ENCODE results near the gene CMAS.
"Not testable (repeated sequence)": the region's sequence is repeated elsewhere in the genome, so short reads cannot be mapped to it uniquely, and the experiment has no call there.

Gene CMAS

GRCh38 chr12:22051114-22051698 is 5.2 kb downstream of the CMAS start:
- CTCF ChIA-PET: no interaction called here
- no peak for DNase-seq (ENCODE audit: low read depth, low spot score)
- H3K4me3 ChIP-seq (ENCODE audit: low read depth, low read length): no peak overlapping the region
- POLR2A ChIA-PET: no interaction called here
- TF ChIP-seq, protein P1, sequence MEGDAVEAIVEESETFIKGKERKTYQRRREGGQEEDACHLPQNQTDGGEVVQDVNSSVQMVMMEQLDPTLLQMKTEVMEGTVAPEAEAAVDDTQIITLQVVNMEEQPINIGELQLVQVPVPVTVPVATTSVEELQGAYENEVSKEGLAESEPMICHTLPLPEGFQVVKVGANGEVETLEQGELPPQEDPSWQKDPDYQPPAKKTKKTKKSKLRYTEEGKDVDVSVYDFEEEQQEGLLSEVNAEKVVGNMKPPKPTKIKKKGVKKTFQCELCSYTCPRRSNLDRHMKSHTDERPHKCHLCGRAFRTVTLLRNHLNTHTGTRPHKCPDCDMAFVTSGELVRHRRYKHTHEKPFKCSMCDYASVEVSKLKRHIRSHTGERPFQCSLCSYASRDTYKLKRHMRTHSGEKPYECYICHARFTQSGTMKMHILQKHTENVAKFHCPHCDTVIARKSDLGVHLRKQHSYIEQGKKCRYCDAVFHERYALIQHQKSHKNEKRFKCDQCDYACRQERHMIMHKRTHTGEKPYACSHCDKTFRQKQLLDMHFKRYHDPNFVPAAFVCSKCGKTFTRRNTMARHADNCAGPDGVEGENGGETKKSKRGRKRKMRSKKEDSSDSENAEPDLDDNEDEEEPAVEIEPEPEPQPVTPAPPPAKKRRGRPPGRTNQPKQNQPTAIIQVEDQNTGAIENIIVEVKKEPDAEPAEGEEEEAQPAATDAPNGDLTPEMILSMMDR (IDR thresholded peaks at IDR 0.05; ENCODE audit: insufficient read depth, low read length, missing control alignments): no peak

- POLR2A ChIA-PET; DNase-seq (ENCODE audit: low read depth, low spot score); H3K4me3 ChIP-seq (ENCODE audit: low read depth, low read length); CTCF ChIA-PET: not testable (repeated sequence)
These were observed 7.0 kb downstream of the CMAS start for GRCh38 chr12:22052994-22053393.

GRCh38 chr12:22054155-22054554 is 8.1 kb downstream of the CMAS start:
- H3K4me3 ChIP-seq (ENCODE audit: low read depth, low read length): no peak overlapping the region
- TF ChIP-seq, protein P1 (IDR thresholded peaks at IDR 0.05; ENCODE audit: insufficient read depth, low read length, missing control alignments): no peak
- POLR2A ChIA-PET: no interaction called here
- no peak for DNase-seq (ENCODE audit: low read depth, low spot score)
- CTCF ChIA-PET: interaction anchor here (0.7 kb wide), 1 partner anchor 373 kb away, joined by 3 read pairs; no protein-coding TSS in a partner anchor

DNA sequence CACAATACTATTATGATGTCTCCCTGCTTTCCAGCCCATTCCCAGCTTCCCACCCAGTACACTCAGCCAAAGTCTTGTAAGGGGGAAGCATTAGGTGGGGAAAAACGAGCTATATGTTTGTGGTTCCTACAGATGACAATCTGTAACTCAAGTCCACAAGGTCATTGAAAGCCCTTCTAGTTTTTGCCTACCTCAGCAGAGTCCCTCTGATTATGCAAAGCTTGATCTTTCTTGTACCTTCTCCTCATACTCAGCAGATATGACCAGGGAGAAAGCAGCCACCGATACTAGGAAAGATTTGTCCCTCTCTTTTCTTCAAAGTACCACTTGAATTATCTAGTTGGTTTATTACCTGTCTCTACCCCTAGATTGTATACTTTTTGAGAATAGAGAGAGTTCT is 10.6 kb downstream of the CMAS start:
- DNase-seq (ENCODE audit: low read depth, low spot score): no peak
- no peak overlapping the region for H3K4me3 ChIP-seq (ENCODE audit: low read depth, low read length)
- CTCF ChIA-PET: interaction anchor here (0.8 kb wide), 1 partner anchor 9 kb away, joined by 3 read pairs; no protein-coding TSS in a partner anchor
- TF ChIP-seq, protein P1 (IDR thresholded peaks at IDR 0.05; ENCODE audit: insufficient read depth, low read length, missing control alignments): no peak
- POLR2A ChIA-PET: no interaction called here

DNA sequence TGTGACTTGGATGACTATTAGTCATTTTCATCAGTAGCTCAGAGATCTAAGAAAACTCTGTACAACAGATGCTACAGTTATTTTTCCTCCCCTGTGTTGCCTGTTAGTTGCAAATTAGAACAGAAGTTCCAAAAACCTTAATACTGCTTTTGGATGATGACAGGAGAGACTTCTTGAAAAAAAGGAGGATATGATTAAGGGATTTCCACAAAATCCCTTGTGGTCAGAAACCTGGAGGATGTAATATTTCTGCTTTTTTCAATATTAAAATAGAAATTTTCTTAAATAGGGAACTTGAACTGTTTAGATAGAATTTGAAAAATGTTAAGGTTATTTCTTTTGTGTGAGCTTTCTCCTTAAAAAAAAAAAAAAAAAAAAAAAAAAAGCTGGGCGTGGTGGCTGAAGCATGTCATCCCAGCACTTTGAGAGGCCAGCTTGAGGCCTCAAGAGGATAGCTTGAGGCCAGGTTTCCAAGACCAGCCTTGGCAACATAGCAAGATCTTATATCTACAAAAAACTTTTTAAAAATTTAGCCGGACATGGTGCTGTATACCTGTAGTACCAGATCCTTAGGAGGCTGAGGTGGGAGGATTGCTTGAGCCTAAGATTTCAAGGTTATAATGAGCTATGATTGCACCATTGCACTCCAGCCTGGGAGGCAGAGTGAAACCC is 14.1 kb downstream of the CMAS start:
- no peak overlapping the region for H3K4me3 ChIP-seq (ENCODE audit: low read depth, low read length)
- TF ChIP-seq, protein P1 (IDR thresholded peaks at IDR 0.05; ENCODE audit: insufficient read depth, low read length, missing control alignments): no peak
- POLR2A ChIA-PET: no interaction called here
- CTCF ChIA-PET: interaction anchor here (0.8 to 1.1 kb wide), 2 partner anchors 20 to 23 kb away, joined by 3 read pairs; no protein-coding TSS in a partner anchor
- no peak for DNase-seq (ENCODE audit: low read depth, low spot score)

- POLR2A ChIA-PET: no interaction called here
- no peak for DNase-seq (ENCODE audit: low read depth, low spot score)
- TF ChIP-seq, protein P1 (IDR thresholded peaks at IDR 0.05; ENCODE audit: insufficient read depth, low read length, missing control alignments): no peak
- CTCF ChIA-PET: no interaction called here
- no peak overlapping the region for H3K4me3 ChIP-seq (ENCODE audit: low read depth, low read length)
These were observed 18.9 kb downstream of the CMAS start for GRCh38 chr12:22064968-22065367.

DNA sequence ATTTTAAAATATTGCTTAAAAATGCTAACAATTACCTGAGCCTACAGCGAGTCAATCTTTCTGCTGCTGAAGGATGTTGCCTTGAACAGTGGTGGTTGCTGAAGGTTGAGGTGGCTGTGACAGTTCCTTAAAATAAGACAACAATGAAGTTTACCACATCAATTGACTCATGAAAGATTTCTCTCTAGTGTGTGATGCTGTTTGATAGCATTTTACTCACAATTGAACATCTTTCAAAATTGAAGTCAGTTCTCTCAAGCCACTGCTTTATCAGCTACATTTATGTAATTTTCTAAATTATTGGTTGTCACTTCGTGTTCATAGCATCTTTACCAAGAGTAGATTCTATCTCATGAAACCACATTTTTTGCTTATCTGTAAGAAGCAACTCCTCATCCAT is 20.3 kb downstream of the CMAS start:
- POLR2A ChIA-PET: no interaction called here
- DNase-seq (ENCODE audit: low read depth, low spot score): no peak
- CTCF ChIA-PET: no interaction called here
- H3K4me3 ChIP-seq (ENCODE audit: low read depth, low read length): no peak overlapping the region
- TF ChIP-seq, protein P1 (IDR thresholded peaks at IDR 0.05; ENCODE audit: insufficient read depth, low read length, missing control alignments): no peak

All from AG04449 (cell line).